H1 (cell line): Measurements from ENCODE around the gene KANSL1. TPM values are rescaled to one million over a fixed set of nuclear protein-coding genes. Genes with fewer than 3 reads are reported as not detected.

ENCODE experiments used
- CTCF ChIA-PET: fragments of 300-600 bp; sonication (Branson Sonifier 250); formaldehyde crosslinking; loops from one replicate; lab custom pipeline; 2021; ENCODE audit not compliant: partially characterized antibody; lab: Charles Lee
- POLR2A ChIA-PET: fragments of 300-600 bp; sonication (Branson Sonifier 250); formaldehyde crosslinking; loops from one replicate; lab custom pipeline; 2021; ENCODE audit warnings: inconsistent platforms; ENCODE audit not compliant: partially characterized antibody; lab: Charles Lee
- DNase-seq, 2 experiments: peaks; one replicate each; pipeline versions ENCODE4 v3.0.0 to v3.0.0-alpha.2; 2010 to 2022; ENCODE audit warnings: low spot score in 2 of 2, low read depth in 1 of 2, mixed read lengths in 1 of 2
- FAIRE-seq: peaks from 2 replicates; lab custom pipeline; 2011; peaks lifted over from hg19 to GRCh38; lab: Jason Lieb, UNC
- H2AFZ ChIP-seq: 2 replicates; pipeline ENCODE4 v1.8.1; 2012; ENCODE audit warnings: low read length, inconsistent platforms
- H2AK5ac ChIP-seq: 2 replicates; pipeline ENCODE4 v1.6.1; 2013; ENCODE audit warnings: low read depth, low read length
- H2BK120ac ChIP-seq: replicated peaks from 2 replicates; pipeline ENCODE3; 2013; ENCODE audit warnings: low read depth, low read length, inconsistent platforms
- H2BK12ac ChIP-seq: 2 replicates; pipeline ENCODE4 v1.6.1; 2013; ENCODE audit warnings: low read depth, low read length
- H2BK15ac ChIP-seq: 2 replicates; pipeline ENCODE4 v1.6.1; 2013; ENCODE audit warnings: low read length
- H2BK20ac ChIP-seq: 2 replicates; pipeline ENCODE4 v1.6.1; 2013; ENCODE audit warnings: low read length
- H2BK5ac ChIP-seq: 2 replicates; pipeline ENCODE4 v1.6.1; 2013; ENCODE audit warnings: low read depth, low read length
- H3K14ac ChIP-seq: 2 replicates; pipeline ENCODE4 v1.6.1; 2013; ENCODE audit warnings: inconsistent platforms; ENCODE audit not compliant: insufficient read length
- H3K18ac ChIP-seq: 2 replicates; pipeline ENCODE4 v1.6.1; 2013; ENCODE audit warnings: low read length; ENCODE audit errors: extremely low read depth
- H3K23ac ChIP-seq: 2 replicates; pipeline ENCODE4 v1.6.1; 2013; ENCODE audit warnings: inconsistent platforms; ENCODE audit not compliant: insufficient read length
- H3K23me2 ChIP-seq: 2 replicates; pipeline ENCODE4 v1.6.1; 2013; ENCODE audit warnings: low read depth, low read length
- H3K27ac ChIP-seq: 2 replicates; pipeline ENCODE4 v1.6.1; 2011; ENCODE audit warnings: low read depth, low read length, inconsistent platforms
- H3K27me3 ChIP-seq, 4 experiments: replicated peaks in 1 of 4; 1 replicate in 1 of 4; 2 replicates in 3 of 4; pipeline versions ENCODE4 v1.6.1 to v1.8.1; 2011 to 2013; ENCODE audit warnings: low read length in 3 of 4, mild to moderate bottlenecking in 3 of 4, inconsistent platforms in 2 of 4, mixed read lengths in 2 of 4, moderate library complexity in 1 of 4; ENCODE audit not compliant: control insufficient read depth in 3 of 4, insufficient read depth in 3 of 4; ENCODE audit errors: extremely low read depth in 1 of 4
- H3K36me3 ChIP-seq, 4 experiments: 2 replicates each; pipeline versions ENCODE4 v1.6.1 to v1.8.1; 2011 to 2013; ENCODE audit warnings: mild to moderate bottlenecking in 4 of 4, low read length in 3 of 4, moderate library complexity in 2 of 4, control low read depth in 1 of 4, inconsistent platforms in 1 of 4; ENCODE audit not compliant: insufficient read depth in 4 of 4, control insufficient read depth in 2 of 4
- H3K4ac ChIP-seq: replicated peaks from 2 replicates; pipeline ENCODE3; 2013; ENCODE audit warnings: low read length, low read depth, mixed read lengths, inconsistent platforms; ENCODE audit not compliant: insufficient read length
- H3K4me1 ChIP-seq, 4 experiments: replicated peaks in 1 of 4; 1 replicate in 1 of 4; 2 replicates in 3 of 4; pipeline versions ENCODE4 v1.6.1 to v1.8.1; 2011 to 2013; ENCODE audit warnings: low read length in 3 of 4, inconsistent platforms in 2 of 4, mixed read lengths in 1 of 4; ENCODE audit not compliant: insufficient read depth in 4 of 4, control insufficient read depth in 3 of 4
- H3K4me2 ChIP-seq, 2 experiments: 2 replicates each; pipeline versions ENCODE4 v1.6.1 to v1.8.1; 2011 to 2013; ENCODE audit warnings: low read depth in 2 of 2, low read length in 2 of 2, control low read depth in 1 of 2, inconsistent platforms in 1 of 2, mild to moderate bottlenecking in 1 of 2; ENCODE audit not compliant: insufficient read depth in 1 of 2
- H3K4me3 ChIP-seq, 4 experiments: fragments of 200-600, 300-600 bp in 1 of 4; sonication (generic), shearing (Covaris generic), sonication (Bioruptor Twin) in 1 of 4; 2 replicates each; pipeline versions ENCODE4 v1.5.1 to v1.8.1; 2011 to 2016; ENCODE audit warnings: low read length in 4 of 4, low read depth in 3 of 4, control low read depth in 2 of 4, inconsistent platforms in 2 of 4, mild to moderate bottlenecking in 2 of 4, mixed read lengths in 1 of 4, moderate library complexity in 1 of 4; ENCODE audit not compliant: insufficient read depth in 2 of 4; ENCODE audit errors: extremely low read depth in 1 of 4
- H3K56ac ChIP-seq: replicated peaks from 2 replicates; pipeline ENCODE3; 2013; ENCODE audit warnings: low read depth, mild to moderate bottlenecking, mixed read lengths, low read length, inconsistent platforms; ENCODE audit not compliant: insufficient read length
- H3K79me1 ChIP-seq: 2 replicates; pipeline ENCODE4 v1.6.1; 2013; ENCODE audit warnings: low read depth, low read length, control low read depth
- H3K79me2 ChIP-seq, 2 experiments: 2 replicates each; pipeline versions ENCODE4 v1.6.1 to v1.8.1; 2012 to 2013; ENCODE audit warnings: low read length in 2 of 2, mild to moderate bottlenecking in 2 of 2, inconsistent platforms in 1 of 2; ENCODE audit not compliant: insufficient read depth in 2 of 2, control insufficient read depth in 1 of 2
- H3K9ac ChIP-seq, 4 experiments: replicated peaks in 1 of 4; 1 replicate in 1 of 4; 2 replicates in 3 of 4; pipeline versions ENCODE4 v1.6.1 to v1.8.1; 2011 to 2013; ENCODE audit warnings: low read depth in 3 of 4, low read length in 3 of 4, control low read depth in 2 of 4, mild to moderate bottlenecking in 2 of 4, moderate library complexity in 2 of 4, inconsistent platforms in 1 of 4; ENCODE audit errors: extremely low read depth in 1 of 4
- H3K9me3 ChIP-seq, 2 experiments: 2 replicates each; pipeline versions ENCODE4 v1.6.1 to v1.8.1; 2012 to 2013; ENCODE audit warnings: mild to moderate bottlenecking in 2 of 2, moderate library complexity in 2 of 2, control low read depth in 1 of 2, inconsistent platforms in 1 of 2, low read depth in 1 of 2, low read length in 1 of 2, mixed read lengths in 1 of 2; ENCODE audit not compliant: insufficient read depth in 2 of 2
- H4K20me1 ChIP-seq, 2 experiments: replicated peaks in 1 of 2; 2 replicates each; pipeline versions ENCODE3 to v1.8.1; 2011 to 2013; ENCODE audit warnings: inconsistent platforms in 2 of 2, low read length in 2 of 2, mild to moderate bottlenecking in 1 of 2; ENCODE audit not compliant: insufficient read depth in 2 of 2, control insufficient read depth in 1 of 2
- H4K5ac ChIP-seq: 2 replicates; pipeline ENCODE4 v1.6.1; 2013; ENCODE audit warnings: low read length, low read depth, mixed read lengths, inconsistent platforms; ENCODE audit not compliant: insufficient read length
- H4K8ac ChIP-seq: 2 replicates; pipeline ENCODE4 v1.8.0; 2013; ENCODE audit warnings: mild to moderate bottlenecking, moderate library complexity, low read length, inconsistent platforms; ENCODE audit not compliant: insufficient read depth; ENCODE audit errors: extremely low read depth
- H4K91ac ChIP-seq: replicated peaks from 2 replicates; pipeline ENCODE3; 2013; ENCODE audit warnings: low read length, mixed read lengths, inconsistent platforms; ENCODE audit not compliant: insufficient read length
- CBX5 ChIP-seq: fragments of 300-800, 300-1000 bp; sonication (generic); IDR thresholded peaks from 2 replicates; pipeline ENCODE4 v1.7.1; 2016; ENCODE audit warnings: antibody characterized with exemption, low read length, low read depth
- CHD2 ChIP-seq: IDR thresholded peaks from 2 replicates; pipeline ENCODE4 v1.6.1; 2012; ENCODE audit warnings: low read length, improper control_type of control experiment
- TEAD4 ChIP-seq: IDR thresholded peaks from 2 replicates; pipeline ENCODE4 v1.6.1; 2012; ENCODE audit warnings: low read depth, low read length, inconsistent platforms, mixed read lengths
- WGBS, 2 experiments: shearing (Covaris generic) in 1 of 2; methylation state at CpG; one replicate each; pipeline versions ENCODE4 v1.1.6 to v1.1.7; 2013 to 2015; ENCODE audit warnings: low lambda C conversion rate in 2 of 2, mixed read lengths in 2 of 2, inconsistent platforms in 1 of 2, low coverage in 1 of 2, missing lambda C conversion rate in 1 of 2; ENCODE audit not compliant: insufficient replicate concordance in 2 of 2, insufficient coverage in 1 of 2, insufficient read length in 1 of 2; ENCODE audit errors: extremely low coverage in 1 of 2, missing lambda C conversion rate in 1 of 2; 5-methylcytosine and 5-hydroxymethylcytosine counted together
- polyA plus RNA-seq, 7 experiments: library from polyadenylated mRNA; depleted of rRNA in 3 of 7; stranded (reverse) in 5 of 7; unstranded in 2 of 7; fragments of >200 nt in 5 of 7; fragments of 200-250 nt in 2 of 7; gene quantifications; 1 replicate in 5 of 7; 2 replicates in 1 of 7; 4 replicates in 1 of 7; pipeline versions ENCODE4 v1.2.1 to v1.2.3, GENCODE V29; 2011 to 2013; ENCODE audit warnings: missing spikeins in 2 of 7, mixed read lengths in 2 of 7
- total RNA-seq: library from RNA; stranded (reverse); fragmentation: NEBNext Ultra II Directional; extraction: Animal tissue kit (Norgen Biotek cat#: 25700); gene quantifications from 2 replicates; pipeline ENCODE4 v1.2.1, GENCODE V29; 2021

The KANSL1 gene
- total and polyA plus RNA-seq, 2 of the 8 experiments (the other 6 are each of a cell fraction or from before 2014, with no cell fraction given): 34.0 to 128 TPM

DNA sequence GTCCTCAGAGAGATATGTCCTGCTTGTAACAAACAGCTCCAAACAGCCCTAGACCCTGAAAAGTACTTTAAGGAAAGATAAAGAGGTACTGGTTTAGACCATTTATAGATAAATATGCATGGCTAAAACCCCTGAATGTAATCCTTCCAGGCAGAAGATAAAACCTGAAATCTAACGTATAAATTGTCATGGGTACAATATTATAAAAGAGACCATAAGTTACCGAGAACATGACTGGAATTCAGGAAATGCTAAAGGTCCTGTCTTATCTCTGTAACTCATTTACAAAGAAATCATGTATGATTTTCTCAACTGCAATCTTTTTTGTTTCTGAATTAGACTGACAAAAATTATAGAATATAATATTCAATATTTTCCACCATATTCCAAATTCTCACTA, 9.2 kb upstream of the KANSL1 start:
- H3K23me2 ChIP-seq: no peaks in the 10 kb centered on the region
- peaks cover 27% of the 10 kb centered on the region for H3K79me1 ChIP-seq
- no peak overlapping the region for H2BK20ac ChIP-seq
- CTCF ChIA-PET: interaction anchor here (1.1 to 7.0 kb wide), 6 partner anchors 9 to 84 kb away, joined by 3 to 84 read pairs (median 7); partner anchors contain the start of gene KANSL1
- H2BK15ac ChIP-seq: no peak overlapping the region
- no peak overlapping the region for H2AK5ac ChIP-seq
- peaks cover 5 to 12% of the 10 kb centered on the region in 2 experiments for H4K20me1 ChIP-seq
- DNase-seq (no peak), FAIRE-seq (no peak)
- peaks cover 6 to 14% of the 10 kb centered on the region in 2 experiments for H3K9me3 ChIP-seq
- no peak overlapping the region for H3K18ac ChIP-seq
- H3K36me3 ChIP-seq: peaks cover 0 to 9% (median 3%) of the 10 kb centered on the region in 4 experiments; a peak in 3 of 8 replicates
- H3K4me1 ChIP-seq: no peaks in the 10 kb centered on the region; a peak in 2 of 7 replicates
- 88% methylated on average over 2 of the region's 2 CpGs; no CpG with 5 or more reads in 1 of the 2 experiments for WGBS, 2 experiments
- H3K79me2 ChIP-seq: peaks cover 15 to 98% of the 10 kb centered on the region in 2 experiments
- H4K8ac ChIP-seq: no peak overlapping the region
- H2BK5ac ChIP-seq: no peak overlapping the region
- no peak overlapping the region for H3K4me2 ChIP-seq
- H2BK12ac ChIP-seq: no peak overlapping the region
- H3K27ac ChIP-seq: no peak overlapping the region
- H3K4ac ChIP-seq: no peak overlapping the region
- H3K4me3 ChIP-seq: no peak overlapping the region
- H2AFZ ChIP-seq: no peak overlapping the region
- H3K9ac ChIP-seq: no peak overlapping the region
- H2BK120ac ChIP-seq: no peak overlapping the region
- POLR2A ChIA-PET: interaction anchor here (0.5 to 1.9 kb wide), 3 partner anchors 9 to 20 kb away, joined by 3 to 8 read pairs (median 3); partner anchors contain the start of gene KANSL1
- no peak overlapping the region for H3K56ac ChIP-seq
- H3K23ac ChIP-seq: no peak overlapping the region
- no peak overlapping the region for H4K91ac ChIP-seq
- no peak overlapping the region for H4K5ac ChIP-seq
- no peak overlapping the region for H3K14ac ChIP-seq
- H3K27me3 ChIP-seq: no peaks in the 10 kb centered on the region
- TF ChIP-seq TEAD4 (no peak), CBX5 (no peak), CHD2 (no peak)
